ENCODE data around the gene AAK1.

Gene AAK1

DNA sequence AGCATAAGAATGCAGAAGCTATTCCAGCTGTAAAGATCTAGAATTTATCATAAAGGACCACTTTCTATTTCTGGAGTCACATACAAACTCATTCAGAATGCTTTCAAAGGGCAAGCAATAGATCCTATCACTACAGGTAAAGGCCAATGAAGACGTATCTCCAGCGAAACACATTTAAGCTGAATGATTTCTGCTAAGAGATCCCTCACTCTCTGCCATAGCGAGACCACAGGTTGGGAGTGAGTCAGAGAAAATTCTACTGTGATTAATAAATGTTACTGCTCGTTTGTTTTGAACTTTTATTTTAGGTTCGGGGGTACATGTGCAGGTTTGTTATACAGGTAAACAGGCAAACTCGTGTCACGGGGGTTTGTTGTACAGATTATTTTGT lies 133.8 kb downstream of the AAK1 start:
- H3K27ac ChIP-seq (ENCODE audit: low read length): no peak overlapping the region

DNA sequence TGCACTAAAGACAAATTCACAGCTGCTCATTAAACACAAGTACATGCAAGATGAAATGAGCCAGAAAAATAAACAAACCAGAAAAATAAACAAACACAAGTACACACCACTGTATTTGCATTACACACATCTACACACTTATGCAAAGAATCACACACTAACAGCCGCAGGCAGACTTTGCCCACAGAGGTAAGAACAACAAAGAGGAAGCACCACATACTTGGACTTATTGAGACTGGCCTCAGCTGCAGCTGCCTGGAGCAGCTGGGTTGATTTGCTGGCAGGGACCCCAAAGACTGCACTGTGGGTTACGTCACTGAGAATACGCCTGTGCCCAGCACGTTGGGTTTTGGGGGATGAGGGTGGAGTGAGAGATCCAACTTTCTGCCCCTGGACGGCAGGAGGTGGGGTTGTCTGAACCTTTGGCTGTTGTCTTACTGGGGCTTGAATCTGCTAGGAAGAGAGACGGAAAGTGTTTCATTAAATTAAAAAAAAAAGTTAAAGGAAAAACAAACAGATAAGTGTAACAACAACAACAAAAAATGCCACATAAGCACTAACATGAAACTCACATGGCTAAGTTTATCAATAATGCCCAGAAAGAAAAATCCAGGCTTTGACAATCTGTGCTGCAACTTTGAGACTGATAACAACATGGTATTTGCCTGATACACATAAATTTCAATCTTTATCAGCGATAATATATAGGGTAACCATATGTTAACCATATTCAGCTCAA lies 134.4 kb downstream of the AAK1 start:
- no peak for TF ChIP-seq EZH2phosphoT487 (IDR thresholded peaks at IDR 0.05; ENCODE audit: low read depth)
- TF ChIP-seq, protein P1, sequence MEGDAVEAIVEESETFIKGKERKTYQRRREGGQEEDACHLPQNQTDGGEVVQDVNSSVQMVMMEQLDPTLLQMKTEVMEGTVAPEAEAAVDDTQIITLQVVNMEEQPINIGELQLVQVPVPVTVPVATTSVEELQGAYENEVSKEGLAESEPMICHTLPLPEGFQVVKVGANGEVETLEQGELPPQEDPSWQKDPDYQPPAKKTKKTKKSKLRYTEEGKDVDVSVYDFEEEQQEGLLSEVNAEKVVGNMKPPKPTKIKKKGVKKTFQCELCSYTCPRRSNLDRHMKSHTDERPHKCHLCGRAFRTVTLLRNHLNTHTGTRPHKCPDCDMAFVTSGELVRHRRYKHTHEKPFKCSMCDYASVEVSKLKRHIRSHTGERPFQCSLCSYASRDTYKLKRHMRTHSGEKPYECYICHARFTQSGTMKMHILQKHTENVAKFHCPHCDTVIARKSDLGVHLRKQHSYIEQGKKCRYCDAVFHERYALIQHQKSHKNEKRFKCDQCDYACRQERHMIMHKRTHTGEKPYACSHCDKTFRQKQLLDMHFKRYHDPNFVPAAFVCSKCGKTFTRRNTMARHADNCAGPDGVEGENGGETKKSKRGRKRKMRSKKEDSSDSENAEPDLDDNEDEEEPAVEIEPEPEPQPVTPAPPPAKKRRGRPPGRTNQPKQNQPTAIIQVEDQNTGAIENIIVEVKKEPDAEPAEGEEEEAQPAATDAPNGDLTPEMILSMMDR (IDR thresholded peaks at IDR 0.05; ENCODE audit: low read depth, low read length): no peak
- H3K27me3 ChIP-seq (ENCODE audit: low read depth, low read length): no peaks in the 10 kb centered on the region
- H3K4me2 ChIP-seq (ENCODE audit: low read length): peak overlapping the region; percentile 27
- no peak overlapping the region for H2AFZ ChIP-seq (ENCODE audit: low read depth, low read length)
- H3K9me3 ChIP-seq (ENCODE audit: insufficient read depth, low read length): no peaks in the 10 kb centered on the region
- no peaks in the 10 kb centered on the region for H3K36me3 ChIP-seq (replicated peaks; ENCODE audit: low read depth, low read length)
- no peaks in the 10 kb centered on the region for H4K20me1 ChIP-seq (ENCODE audit: insufficient read depth, low read length)
- peaks cover 25% of the 10 kb centered on the region for H3K4me1 ChIP-seq (ENCODE audit: low read length)
- H3K4me3 ChIP-seq (ENCODE audit: low read length): no peak overlapping the region
- no peak overlapping the region for H3K9ac ChIP-seq (ENCODE audit: low read length)
- H3K27ac ChIP-seq (ENCODE audit: low read length): no peak overlapping the region
- no peaks in the 10 kb centered on the region for H3K79me2 ChIP-seq (ENCODE audit: low read length)

More for the DNA sequence above, 133.8 kb downstream of the AAK1 start:
- no peaks in the 10 kb centered on the region for H3K9me3 ChIP-seq (ENCODE audit: insufficient read depth, low read length)
- H3K9ac ChIP-seq (ENCODE audit: low read length): no peak overlapping the region
- peaks cover 25% of the 10 kb centered on the region for H3K4me1 ChIP-seq (ENCODE audit: low read length)
- H4K20me1 ChIP-seq (ENCODE audit: insufficient read depth, low read length): no peaks in the 10 kb centered on the region
- H3K27me3 ChIP-seq (ENCODE audit: low read depth, low read length): no peaks in the 10 kb centered on the region
- no peaks in the 10 kb centered on the region for H3K79me2 ChIP-seq (ENCODE audit: low read length)
- H3K4me3 ChIP-seq (ENCODE audit: low read length): no peak overlapping the region
- TF ChIP-seq, protein P1 (IDR thresholded peaks at IDR 0.05; ENCODE audit: low read depth, low read length): no peak
- TF ChIP-seq EZH2phosphoT487 (IDR thresholded peaks at IDR 0.05; ENCODE audit: low read depth): no peak
- H2AFZ ChIP-seq (ENCODE audit: low read depth, low read length): no peak overlapping the region
- no peaks in the 10 kb centered on the region for H3K36me3 ChIP-seq (replicated peaks; ENCODE audit: low read depth, low read length)
- H3K4me2 ChIP-seq (ENCODE audit: low read length): no peak overlapping the region

DNA sequence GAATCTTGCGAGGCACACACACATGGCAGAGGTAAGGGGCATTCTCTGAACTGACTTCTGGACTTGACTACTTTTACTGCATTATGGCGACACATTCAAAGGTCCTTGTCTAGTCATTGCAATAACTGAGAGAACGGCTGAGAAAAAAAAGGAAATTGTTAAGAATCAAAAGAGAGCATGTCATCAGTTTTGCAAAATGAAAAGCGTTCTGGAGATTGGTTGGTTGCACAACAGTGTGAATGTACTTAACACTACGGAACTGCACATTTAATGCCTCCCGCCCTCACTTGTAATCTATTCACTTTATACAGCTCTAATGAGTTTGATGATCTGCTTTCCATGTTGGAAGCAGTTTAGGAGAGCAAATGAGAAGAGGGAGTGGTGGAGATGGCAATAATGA lies 137.8 kb downstream of the AAK1 start:
- H3K79me2 ChIP-seq (ENCODE audit: low read length): no peaks in the 10 kb centered on the region
- no peak overlapping the region for H2AFZ ChIP-seq (ENCODE audit: low read depth, low read length)
- no peak overlapping the region for H3K27ac ChIP-seq (ENCODE audit: low read length)
- H4K20me1 ChIP-seq (ENCODE audit: insufficient read depth, low read length): no peaks in the 10 kb centered on the region
- H3K27me3 ChIP-seq (ENCODE audit: low read depth, low read length): no peaks in the 10 kb centered on the region
- peaks cover 25% of the 10 kb centered on the region for H3K4me1 ChIP-seq (ENCODE audit: low read length)
- H3K9ac ChIP-seq (ENCODE audit: low read length): no peak overlapping the region
- TF ChIP-seq EZH2phosphoT487 (IDR thresholded peaks at IDR 0.05; ENCODE audit: low read depth): no peak
- TF ChIP-seq, protein P1 (IDR thresholded peaks at IDR 0.05; ENCODE audit: low read depth, low read length): no peak
- no peak overlapping the region for H3K4me2 ChIP-seq (ENCODE audit: low read length)
- no peaks in the 10 kb centered on the region for H3K9me3 ChIP-seq (ENCODE audit: insufficient read depth, low read length)
- no peak overlapping the region for H3K4me3 ChIP-seq (ENCODE audit: low read length)
- H3K36me3 ChIP-seq (replicated peaks; ENCODE audit: low read depth, low read length): no peaks in the 10 kb centered on the region

DNA sequence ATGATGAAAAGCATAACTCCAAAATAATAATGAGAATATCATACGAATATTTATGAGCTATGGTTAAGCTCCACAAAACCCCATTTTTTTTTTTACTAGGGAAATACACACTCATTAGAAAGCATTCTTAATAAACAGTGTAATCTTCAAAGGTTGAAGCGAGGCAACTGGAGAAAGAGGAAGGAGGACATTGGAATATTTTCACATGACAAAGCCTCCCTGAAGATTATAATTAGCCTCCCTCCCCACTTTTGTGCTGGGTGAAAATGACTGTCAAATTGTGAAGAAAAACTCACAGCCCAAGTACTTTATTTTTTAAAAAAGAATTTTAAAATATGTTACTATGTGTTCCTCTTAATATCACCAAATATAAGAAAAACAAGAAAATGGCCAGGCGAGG lies 142.2 kb downstream of the AAK1 start:
- no peaks in the 10 kb centered on the region for H3K79me2 ChIP-seq (ENCODE audit: low read length)
- H3K9me3 ChIP-seq (ENCODE audit: insufficient read depth, low read length): no peaks in the 10 kb centered on the region
- H4K20me1 ChIP-seq (ENCODE audit: insufficient read depth, low read length): no peaks in the 10 kb centered on the region
- no peak overlapping the region for H2AFZ ChIP-seq (ENCODE audit: low read depth, low read length)
- TF ChIP-seq, protein P1 (IDR thresholded peaks at IDR 0.05; ENCODE audit: low read depth, low read length): no peak
- TF ChIP-seq EZH2phosphoT487 (IDR thresholded peaks at IDR 0.05; ENCODE audit: low read depth): no peak
- H3K36me3 ChIP-seq (replicated peaks; ENCODE audit: low read depth, low read length): no peaks in the 10 kb centered on the region
- H3K27me3 ChIP-seq (ENCODE audit: low read depth, low read length): no peaks in the 10 kb centered on the region
- H3K27ac ChIP-seq (ENCODE audit: low read length): no peak overlapping the region
- H3K4me1 ChIP-seq (ENCODE audit: low read length): peaks cover 18% of the 10 kb centered on the region
- no peak overlapping the region for H3K4me2 ChIP-seq (ENCODE audit: low read length)
- H3K4me3 ChIP-seq (ENCODE audit: low read length): no peak overlapping the region
- H3K9ac ChIP-seq (ENCODE audit: low read length): no peak overlapping the region

All from OCI-LY3 (cell line).